ENCODE measurements around the gene IFNL1.

DNA sequence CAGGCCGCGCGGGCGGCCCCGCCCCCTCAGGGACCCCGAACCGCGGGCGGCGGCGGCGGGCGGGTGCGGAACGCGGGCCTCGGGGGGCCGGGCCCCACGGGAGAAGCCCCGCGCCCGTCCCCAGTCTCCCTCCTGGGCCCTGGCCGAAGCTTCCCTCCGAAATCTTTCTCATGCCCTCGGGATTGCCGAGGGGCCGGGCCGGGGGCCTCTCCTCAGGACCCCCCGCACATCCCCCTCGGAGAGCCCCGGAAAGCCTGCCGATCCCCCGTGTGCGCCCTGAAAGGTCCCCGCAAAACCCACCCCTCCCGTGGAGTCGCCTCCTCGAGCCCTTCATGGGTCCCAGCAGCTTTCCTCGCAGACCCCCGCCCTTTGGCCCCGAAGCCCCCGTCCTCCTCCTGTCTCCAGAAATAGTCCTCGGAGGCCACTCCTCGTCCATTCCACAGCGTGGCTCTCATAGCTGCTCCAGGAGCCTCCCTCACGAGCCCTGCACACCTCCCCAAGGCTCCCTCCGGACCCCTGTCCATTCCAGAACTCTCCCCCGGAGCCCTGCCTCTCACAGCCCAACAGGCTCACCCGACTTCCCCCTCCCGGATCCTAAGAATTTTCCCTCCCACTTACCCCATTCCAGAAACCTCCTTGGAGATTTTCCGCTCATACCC lies 46.6 kb downstream of the IFNL1 start:
- TF ChIP-seq, protein P1, sequence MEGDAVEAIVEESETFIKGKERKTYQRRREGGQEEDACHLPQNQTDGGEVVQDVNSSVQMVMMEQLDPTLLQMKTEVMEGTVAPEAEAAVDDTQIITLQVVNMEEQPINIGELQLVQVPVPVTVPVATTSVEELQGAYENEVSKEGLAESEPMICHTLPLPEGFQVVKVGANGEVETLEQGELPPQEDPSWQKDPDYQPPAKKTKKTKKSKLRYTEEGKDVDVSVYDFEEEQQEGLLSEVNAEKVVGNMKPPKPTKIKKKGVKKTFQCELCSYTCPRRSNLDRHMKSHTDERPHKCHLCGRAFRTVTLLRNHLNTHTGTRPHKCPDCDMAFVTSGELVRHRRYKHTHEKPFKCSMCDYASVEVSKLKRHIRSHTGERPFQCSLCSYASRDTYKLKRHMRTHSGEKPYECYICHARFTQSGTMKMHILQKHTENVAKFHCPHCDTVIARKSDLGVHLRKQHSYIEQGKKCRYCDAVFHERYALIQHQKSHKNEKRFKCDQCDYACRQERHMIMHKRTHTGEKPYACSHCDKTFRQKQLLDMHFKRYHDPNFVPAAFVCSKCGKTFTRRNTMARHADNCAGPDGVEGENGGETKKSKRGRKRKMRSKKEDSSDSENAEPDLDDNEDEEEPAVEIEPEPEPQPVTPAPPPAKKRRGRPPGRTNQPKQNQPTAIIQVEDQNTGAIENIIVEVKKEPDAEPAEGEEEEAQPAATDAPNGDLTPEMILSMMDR (IDR thresholded peaks at IDR 0.05) = no peak
- no peak for TF ChIP-seq POLR2A (IDR thresholded peaks at IDR 0.05)

Measured in heart left ventricle (tissue), 13 donors.